Measurements from ENCODE around the gene SLC17A9. TPM values are rescaled to one million over a fixed set of nuclear protein-coding genes. Genes with fewer than 3 reads are reported as not detected.

The SLC17A9 gene, protein sequence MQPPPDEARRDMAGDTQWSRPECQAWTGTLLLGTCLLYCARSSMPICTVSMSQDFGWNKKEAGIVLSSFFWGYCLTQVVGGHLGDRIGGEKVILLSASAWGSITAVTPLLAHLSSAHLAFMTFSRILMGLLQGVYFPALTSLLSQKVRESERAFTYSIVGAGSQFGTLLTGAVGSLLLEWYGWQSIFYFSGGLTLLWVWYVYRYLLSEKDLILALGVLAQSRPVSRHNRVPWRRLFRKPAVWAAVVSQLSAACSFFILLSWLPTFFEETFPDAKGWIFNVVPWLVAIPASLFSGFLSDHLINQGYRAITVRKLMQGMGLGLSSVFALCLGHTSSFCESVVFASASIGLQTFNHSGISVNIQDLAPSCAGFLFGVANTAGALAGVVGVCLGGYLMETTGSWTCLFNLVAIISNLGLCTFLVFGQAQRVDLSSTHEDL
- 37.6 TPM for total RNA-seq (2021; ENCODE audit: unreplicated experiment)
- 24.4 and 24.9 TPM in 2 replicates for polyA plus RNA-seq (2012)
- percentile 53 among the genes with signal in this experiment for Bru-seq, nascent RNA
- percentile 71 among the genes with signal in this experiment for BruChase-seq, experiment 1, labeled RNA remaining after a 6-hour chase
- BruChase-seq, experiment 2, labeled RNA remaining after a 2-hour chase: percentile 64 among the genes with signal in this experiment
- long read RNA-seq, transcript SLC17A9-202 (13 exons, 3,580 nt): major isoform, 13 of 109 reads
- long read RNA-seq, partial matches to known transcripts: 35 of 109 reads
- long read RNA-seq, other reads (novel, unspliced or antisense): 61 of 109 reads

DNA sequence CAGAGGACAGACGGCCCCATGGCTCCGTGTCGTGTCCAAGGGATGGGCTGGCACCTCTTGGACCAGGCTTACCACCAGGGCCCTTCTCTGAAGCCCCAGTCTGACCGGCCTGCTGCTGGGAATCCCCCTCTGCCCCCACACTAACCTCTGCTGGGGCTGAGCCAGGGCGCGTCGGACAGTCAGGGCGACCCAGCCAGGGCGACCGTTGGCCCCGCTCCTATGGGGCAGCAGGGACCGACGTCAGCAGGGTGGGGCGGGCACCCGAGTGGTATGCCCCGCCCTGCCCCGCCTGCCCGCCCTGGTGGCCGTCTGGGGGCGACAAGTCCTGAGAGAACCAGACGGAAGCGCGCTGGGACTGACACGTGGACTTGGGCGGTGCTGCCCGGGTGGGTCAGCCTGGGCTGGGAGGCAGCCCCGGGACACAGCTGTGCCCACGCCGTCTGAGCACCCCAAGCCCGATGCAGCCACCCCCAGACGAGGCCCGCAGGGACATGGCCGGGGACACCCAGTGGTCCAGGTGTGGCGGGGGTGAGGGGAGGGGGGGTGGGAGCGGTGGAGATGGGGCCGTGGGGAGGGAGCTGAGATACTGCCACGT lies at the start of gene SLC17A9:
TSS of gene SLC17A9 (plus strand) at position 337 of the 595 bp plus-strand sequence. CDS start at position 459, 122 bp downstream.
- DNase-seq (ENCODE audit: low read depth, low spot score) (peak; percentile 48), ATAC-seq (peak; percentile 97)
- H3K27ac ChIP-seq (ENCODE audit: low read depth, low read length): peak within 1 kb of the TSS; percentile 54

More for the DNA sequence above, at the start of gene SLC17A9:
- TF ChIP-seq CBX3 (IDR thresholded peaks at IDR 0.05; ENCODE audit: low read depth): no peak
- TF ChIP-seq SRF (IDR thresholded peaks at IDR 0.05; ENCODE audit: low read depth): no peak
- TF ChIP-seq RAD21 (IDR thresholded peaks at IDR 0.05; ENCODE audit: low read depth): no peak
- TF ChIP-seq EZH2phosphoT487 (IDR thresholded peaks at IDR 0.05; ENCODE audit: borderline replicate concordance): no peak
- no peak for TF ChIP-seq JUND (IDR thresholded peaks at IDR 0.05)
- TF ChIP-seq POLR2A (IDR thresholded peaks at IDR 0.05; ENCODE audit: borderline replicate concordance, extremely low read depth, insufficient read depth, insufficient read length): peak; percentile 52
- TF ChIP-seq ELF1 (IDR thresholded peaks at IDR 0.05; ENCODE audit: borderline replicate concordance, low read depth): no peak
- TF ChIP-seq POLR2AphosphoS5 (IDR thresholded peaks at IDR 0.05; ENCODE audit: low read depth, low read length): peak; percentile 78
- no peak for TF ChIP-seq ZNF274 (IDR thresholded peaks at IDR 0.05; ENCODE audit: low read depth, low read length)
- no peak; the same call in 1 of the 2 replicates for TF ChIP-seq SP1 (IDR thresholded peaks at IDR 0.05; ENCODE audit: low read depth)
- TF ChIP-seq YY1 (IDR thresholded peaks at IDR 0.05; ENCODE audit: extremely low read depth, insufficient replicate concordance, low read depth, low read length): no peak
- no peak for TF ChIP-seq SIN3A (IDR thresholded peaks at IDR 0.05; ENCODE audit: low read depth)
- TF ChIP-seq, protein P1, sequence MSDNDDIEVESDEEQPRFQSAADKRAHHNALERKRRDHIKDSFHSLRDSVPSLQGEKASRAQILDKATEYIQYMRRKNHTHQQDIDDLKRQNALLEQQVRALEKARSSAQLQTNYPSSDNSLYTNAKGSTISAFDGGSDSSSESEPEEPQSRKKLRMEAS (IDR thresholded peaks at IDR 0.05): peak; percentile 91
- no peak for TF ChIP-seq TCF7L2 (IDR thresholded peaks at IDR 0.05; ENCODE audit: borderline replicate concordance, extremely low read depth, insufficient read depth, insufficient read length)
- TF ChIP-seq, protein P2, sequence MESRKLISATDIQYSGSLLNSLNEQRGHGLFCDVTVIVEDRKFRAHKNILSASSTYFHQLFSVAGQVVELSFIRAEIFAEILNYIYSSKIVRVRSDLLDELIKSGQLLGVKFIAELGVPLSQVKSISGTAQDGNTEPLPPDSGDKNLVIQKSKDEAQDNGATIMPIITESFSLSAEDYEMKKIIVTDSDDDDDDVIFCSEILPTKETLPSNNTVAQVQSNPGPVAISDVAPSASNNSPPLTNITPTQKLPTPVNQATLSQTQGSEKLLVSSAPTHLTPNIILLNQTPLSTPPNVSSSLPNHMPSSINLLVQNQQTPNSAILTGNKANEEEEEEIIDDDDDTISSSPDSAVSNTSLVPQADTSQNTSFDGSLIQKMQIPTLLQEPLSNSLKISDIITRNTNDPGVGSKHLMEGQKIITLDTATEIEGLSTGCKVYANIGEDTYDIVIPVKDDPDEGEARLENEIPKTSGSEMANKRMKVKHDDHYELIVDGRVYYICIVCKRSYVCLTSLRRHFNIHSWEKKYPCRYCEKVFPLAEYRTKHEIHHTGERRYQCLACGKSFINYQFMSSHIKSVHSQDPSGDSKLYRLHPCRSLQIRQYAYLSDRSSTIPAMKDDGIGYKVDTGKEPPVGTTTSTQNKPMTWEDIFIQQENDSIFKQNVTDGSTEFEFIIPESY (IDR thresholded peaks at IDR 0.05; ENCODE audit: extremely low read depth, insufficient replicate concordance, low read length): no peak
- TF ChIP-seq, protein P3, sequence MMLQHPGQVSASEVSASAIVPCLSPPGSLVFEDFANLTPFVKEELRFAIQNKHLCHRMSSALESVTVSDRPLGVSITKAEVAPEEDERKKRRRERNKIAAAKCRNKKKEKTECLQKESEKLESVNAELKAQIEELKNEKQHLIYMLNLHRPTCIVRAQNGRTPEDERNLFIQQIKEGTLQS (IDR thresholded peaks at IDR 0.05): no peak
- TF ChIP-seq ZFX (IDR thresholded peaks at IDR 0.05): no peak
- Histone ChIP-seq H3K36me3 (ENCODE audit: control insufficient read depth in 1 of 2, insufficient read depth in 2 of 2, low read length in 2 of 2) (peaks cover 4 to 30% of the 10 kb centered on the region in 2 experiments; a peak in 2 of 4 replicates), H3K9me2 (ENCODE audit: insufficient read depth) (no peaks in the 10 kb centered on the region), H3K4me1 (ENCODE audit: control insufficient read depth in 1 of 2, insufficient read depth in 2 of 2, low read length in 2 of 2) (peaks cover 9 to 24% of the 10 kb centered on the region in 2 experiments), H3K9me3 (ENCODE audit: control insufficient read depth in 1 of 2, insufficient read depth in 1 of 2, low read depth in 1 of 2, low read length in 2 of 2) (peaks cover 0 to 6% of the 10 kb centered on the region in 2 experiments; a peak in 1 of 4 replicates), H3K4me3 (replicated peaks in 1 of 2; ENCODE audit: low read depth in 1 of 2, low read length in 2 of 2) (peak within 1 kb of the TSS; percentile 62 to 77), H3K27me3 (ENCODE audit: insufficient read depth, low read length) (no peaks in the 10 kb centered on the region), H3K9ac (ENCODE audit: low read length) (peak within 1 kb of the TSS; percentile 81), H4K20me1 (ENCODE audit: insufficient read depth) (no peaks in the 10 kb centered on the region), H2AFZ (ENCODE audit: low read depth, low read length, poor library complexity, severe bottlenecking) (no peak within 1 kb of the TSS), H3K4me2 (ENCODE audit: low read length) (peak within 1 kb of the TSS; percentile 99), H3K79me2 (ENCODE audit: insufficient read depth, low read length) (peaks cover 37% of the 10 kb centered on the region)
- ChIA-PET CTCF (interaction anchor here (0.9 kb wide), 1 partner anchor 20 kb away, joined by 3 read pairs; no protein-coding TSS in a partner anchor), RAD21 (ENCODE audit: low non-redundant PET in 1 of 2, low total read pairs in 2 of 2, uncharacterized antibody in 2 of 2, unreplicated experiment in 2 of 2) (interaction anchor here in 1 of 2 experiments (0.6 kb wide), 1 partner anchor 59 kb away, joined by 3 read pairs; no protein-coding TSS in a partner anchor), POLR2A (interaction anchor here (0.7 kb wide), 1 partner anchor 14 kb away, joined by 3 read pairs; the partner anchor contains the start of gene GID8)
- intact Hi-C loops (cut with micrococcal nuclease): no loop called here
- BruUV-seq (replicated peaks): no TSS peak
